ENCODE measurements around the gene PDHA2.

DNA sequence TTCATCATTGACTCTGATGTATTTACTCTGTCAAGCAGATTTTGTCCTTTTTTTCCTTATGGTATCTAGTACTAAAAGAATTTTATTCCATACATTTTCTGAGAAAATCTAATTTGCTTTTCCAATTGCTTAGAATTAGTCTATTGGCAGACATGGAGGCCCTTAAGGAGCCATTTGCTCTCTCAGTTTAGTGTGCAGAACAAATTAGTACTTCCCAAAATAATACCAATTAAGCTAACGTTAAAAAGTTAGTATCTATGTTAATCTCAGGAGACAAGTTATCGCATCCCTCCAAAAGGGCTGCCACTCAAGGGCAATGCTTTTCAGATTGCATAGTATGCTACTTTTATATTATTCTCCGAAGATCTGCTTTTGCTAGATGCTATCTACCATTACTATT lies 47.7 kb downstream of the PDHA2 start:
- TF ChIP-seq, protein P1, sequence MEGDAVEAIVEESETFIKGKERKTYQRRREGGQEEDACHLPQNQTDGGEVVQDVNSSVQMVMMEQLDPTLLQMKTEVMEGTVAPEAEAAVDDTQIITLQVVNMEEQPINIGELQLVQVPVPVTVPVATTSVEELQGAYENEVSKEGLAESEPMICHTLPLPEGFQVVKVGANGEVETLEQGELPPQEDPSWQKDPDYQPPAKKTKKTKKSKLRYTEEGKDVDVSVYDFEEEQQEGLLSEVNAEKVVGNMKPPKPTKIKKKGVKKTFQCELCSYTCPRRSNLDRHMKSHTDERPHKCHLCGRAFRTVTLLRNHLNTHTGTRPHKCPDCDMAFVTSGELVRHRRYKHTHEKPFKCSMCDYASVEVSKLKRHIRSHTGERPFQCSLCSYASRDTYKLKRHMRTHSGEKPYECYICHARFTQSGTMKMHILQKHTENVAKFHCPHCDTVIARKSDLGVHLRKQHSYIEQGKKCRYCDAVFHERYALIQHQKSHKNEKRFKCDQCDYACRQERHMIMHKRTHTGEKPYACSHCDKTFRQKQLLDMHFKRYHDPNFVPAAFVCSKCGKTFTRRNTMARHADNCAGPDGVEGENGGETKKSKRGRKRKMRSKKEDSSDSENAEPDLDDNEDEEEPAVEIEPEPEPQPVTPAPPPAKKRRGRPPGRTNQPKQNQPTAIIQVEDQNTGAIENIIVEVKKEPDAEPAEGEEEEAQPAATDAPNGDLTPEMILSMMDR (IDR thresholded peaks at IDR 0.05; ENCODE audit: poor library complexity) = no peak
- no peak for TF ChIP-seq EZH2phosphoT487 (IDR thresholded peaks at IDR 0.05; ENCODE audit: low read depth, severe bottlenecking, unreplicated experiment)

All from hepatocyte (in vitro differentiated cells).